MCF 10A (cell line): ENCODE data around the gene KIF19. TPM values are rescaled to one million over a fixed set of nuclear protein-coding genes. Genes with fewer than 3 reads are reported as not detected.

Experiments used
- BruUV-seq: library from RNA; stranded (reverse); fragments of 400-500 nt; replicated peaks from 2 replicates; lab custom pipeline; 2021; lab: Mats Ljungman, UMichigan
- CTCF ChIA-PET: fragments of 300-600 bp; sonication (Branson Sonifier 250); formaldehyde crosslinking; extraction: SDS; loops from one replicate; lab custom pipeline; 2021; ENCODE audit warnings: antibody characterized with exemption, inconsistent platforms; lab: Yijun Ruan, JAX
- POLR2A ChIA-PET: fragments of 300-600, 350-650 bp; sonication (Branson Sonifier 250); formaldehyde crosslinking; extraction: SDS; loops from one replicate; lab custom pipeline; 2020; ENCODE audit warnings: antibody characterized with exemption, inconsistent platforms; lab: Yijun Ruan, JAX
- DNase-seq: peaks from one replicate; pipeline ENCODE4 v3.0.0-alpha.2; 2018; ENCODE audit not compliant: unreplicated experiment
- H3K27ac Mint-ChIP-seq: one replicate; pipeline ENCODE4 v1.8.0; 2022; ENCODE audit warnings: mild to moderate bottlenecking, low read depth, mixed read lengths; ENCODE audit not compliant: unreplicated experiment
- H3K27me3 Mint-ChIP-seq: one replicate; pipeline ENCODE4 v1.8.0; 2022; ENCODE audit warnings: mixed read lengths; ENCODE audit not compliant: insufficient read depth, unreplicated experiment
- H3K36me3 Mint-ChIP-seq: one replicate; pipeline ENCODE4 v1.8.0; 2022; ENCODE audit warnings: mild to moderate bottlenecking, moderate library complexity, mixed read lengths; ENCODE audit not compliant: insufficient read depth, unreplicated experiment
- H3K4me1 Mint-ChIP-seq: one replicate; pipeline ENCODE4 v1.8.0; 2022; ENCODE audit warnings: mixed read lengths; ENCODE audit not compliant: insufficient read depth, unreplicated experiment
- H3K4me3 Mint-ChIP-seq: one replicate; pipeline ENCODE4 v1.8.0; 2022; ENCODE audit warnings: mild to moderate bottlenecking, moderate library complexity, mixed read lengths; ENCODE audit not compliant: unreplicated experiment
- H3K9me3 Mint-ChIP-seq: one replicate; pipeline ENCODE4 v1.8.0; 2022; ENCODE audit warnings: mixed read lengths; ENCODE audit not compliant: unreplicated experiment
- intact Hi-C: fragments of 100-400 bp; cut with micrococcal nuclease; formaldehyde crosslinking; loops from 2 replicates; pipeline ENCODE4 v1.14.1; 2022
- total RNA-seq: library from RNA; stranded (reverse); gene quantifications from 2 replicates; pipeline ENCODE4 v1.2.3, GENCODE V29; 2022
- TF ChIP-seq, protein P1 (sequence below): fragments of 200-600 bp; IDR thresholded peaks from one replicate; pipeline ENCODE4 v1.8.0; 2022; ENCODE audit warnings: antibody characterized with exemption, mild to moderate bottlenecking; ENCODE audit not compliant: unreplicated experiment

KIF19 gene
- total RNA-seq, 1 experiment from 2014 or later: not detected

DNA sequence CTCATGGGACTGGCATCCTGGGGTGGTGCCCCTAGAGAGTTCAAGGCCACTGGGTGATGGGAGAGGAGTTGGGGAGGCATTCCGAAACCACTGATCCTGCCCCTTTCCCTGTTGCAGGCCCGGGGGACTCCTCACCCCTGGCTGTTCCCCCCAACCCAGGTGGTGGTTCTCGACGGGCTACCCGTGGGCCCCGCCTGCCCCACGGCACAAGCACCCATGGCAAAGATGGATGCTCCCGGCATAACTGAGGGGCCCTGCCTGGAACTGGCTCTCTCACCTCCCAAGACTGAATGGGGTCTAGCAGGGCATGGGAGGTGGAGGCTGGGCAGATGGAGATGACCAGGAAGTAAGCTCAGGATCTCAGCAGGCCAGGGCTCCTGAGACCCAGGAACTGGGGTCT lies 29.0 kb downstream of the KIF19 start:
- DNase-seq: no peak
- no peak overlapping the region for H3K4me3 Mint-ChIP-seq
- no peak overlapping the region for H3K27ac Mint-ChIP-seq
- peaks cover 27% of the 10 kb centered on the region for H3K27me3 Mint-ChIP-seq
- ChIA-PET POLR2A (no interaction called here), CTCF (interaction anchor here (0.9 kb wide), 1 partner anchor 13 kb away, joined by 3 read pairs; no protein-coding TSS in a partner anchor)
- BruUV-seq: no TSS peak
- TF ChIP-seq, protein P1, sequence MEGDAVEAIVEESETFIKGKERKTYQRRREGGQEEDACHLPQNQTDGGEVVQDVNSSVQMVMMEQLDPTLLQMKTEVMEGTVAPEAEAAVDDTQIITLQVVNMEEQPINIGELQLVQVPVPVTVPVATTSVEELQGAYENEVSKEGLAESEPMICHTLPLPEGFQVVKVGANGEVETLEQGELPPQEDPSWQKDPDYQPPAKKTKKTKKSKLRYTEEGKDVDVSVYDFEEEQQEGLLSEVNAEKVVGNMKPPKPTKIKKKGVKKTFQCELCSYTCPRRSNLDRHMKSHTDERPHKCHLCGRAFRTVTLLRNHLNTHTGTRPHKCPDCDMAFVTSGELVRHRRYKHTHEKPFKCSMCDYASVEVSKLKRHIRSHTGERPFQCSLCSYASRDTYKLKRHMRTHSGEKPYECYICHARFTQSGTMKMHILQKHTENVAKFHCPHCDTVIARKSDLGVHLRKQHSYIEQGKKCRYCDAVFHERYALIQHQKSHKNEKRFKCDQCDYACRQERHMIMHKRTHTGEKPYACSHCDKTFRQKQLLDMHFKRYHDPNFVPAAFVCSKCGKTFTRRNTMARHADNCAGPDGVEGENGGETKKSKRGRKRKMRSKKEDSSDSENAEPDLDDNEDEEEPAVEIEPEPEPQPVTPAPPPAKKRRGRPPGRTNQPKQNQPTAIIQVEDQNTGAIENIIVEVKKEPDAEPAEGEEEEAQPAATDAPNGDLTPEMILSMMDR: no peak
- no peaks in the 10 kb centered on the region for H3K9me3 Mint-ChIP-seq
- H3K36me3 Mint-ChIP-seq: no peaks in the 10 kb centered on the region
- H3K4me1 Mint-ChIP-seq: no peaks in the 10 kb centered on the region
- intact Hi-C loops: no loop called here

DNA sequence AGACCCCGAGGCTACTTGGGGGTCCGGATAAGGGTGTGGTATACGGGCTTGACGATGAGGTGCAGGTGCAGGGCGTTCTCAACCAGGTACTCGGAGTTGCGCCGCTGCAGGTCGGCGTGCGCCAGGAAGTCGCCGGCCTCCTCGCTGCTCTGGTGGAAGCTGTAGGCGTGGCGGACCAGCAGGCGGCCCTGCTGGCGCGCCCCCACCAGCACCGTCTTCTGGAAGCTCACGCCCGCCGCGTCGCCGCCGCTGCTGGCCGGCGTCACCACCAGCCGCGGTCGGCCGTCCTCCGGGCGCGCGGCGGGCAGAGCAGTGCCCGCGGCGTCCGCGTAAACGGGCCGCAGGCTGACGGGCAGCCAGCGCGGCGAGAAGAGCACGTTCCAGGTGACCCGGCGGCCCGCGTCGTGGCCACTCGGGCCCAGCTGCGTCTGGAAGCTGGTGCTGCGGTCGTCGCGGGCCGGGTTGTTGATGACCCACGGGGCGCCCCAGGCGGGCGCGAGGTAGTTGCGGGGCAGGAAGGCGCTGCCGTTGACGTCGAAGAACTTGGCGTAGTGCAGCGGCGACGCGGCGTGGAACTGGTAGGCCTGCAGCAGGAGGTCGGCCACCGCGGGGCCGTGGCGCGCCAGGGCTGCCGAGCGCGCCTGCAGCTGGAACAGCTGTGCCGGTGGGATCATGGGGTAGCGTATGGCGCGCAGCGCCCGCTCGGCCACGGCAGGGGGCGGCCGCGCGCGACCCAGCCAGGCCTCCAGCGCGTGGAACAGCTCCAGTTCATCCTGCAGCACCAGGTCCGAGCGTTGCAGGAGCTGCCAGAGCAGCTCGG lies 30.8 kb downstream of the KIF19 start:
- Mint-ChIP-seq H3K9me3 (no peaks in the 10 kb centered on the region), H3K27me3 (peaks cover 40% of the 10 kb centered on the region), H3K4me3 (no peak overlapping the region), H3K36me3 (no peaks in the 10 kb centered on the region), H3K27ac (no peak overlapping the region), H3K4me1 (no peaks in the 10 kb centered on the region)
- intact Hi-C loops: no loop called here
- CTCF ChIA-PET: interaction anchor here (0.8 to 2.0 kb wide), 2 partner anchors 11 to 12 kb away, joined by 3 to 8 read pairs; no protein-coding TSS in a partner anchor
- TF ChIP-seq, protein P1: no peak
- no peak for DNase-seq
- no TSS peak for BruUV-seq
- POLR2A ChIA-PET: no interaction called here

DNA sequence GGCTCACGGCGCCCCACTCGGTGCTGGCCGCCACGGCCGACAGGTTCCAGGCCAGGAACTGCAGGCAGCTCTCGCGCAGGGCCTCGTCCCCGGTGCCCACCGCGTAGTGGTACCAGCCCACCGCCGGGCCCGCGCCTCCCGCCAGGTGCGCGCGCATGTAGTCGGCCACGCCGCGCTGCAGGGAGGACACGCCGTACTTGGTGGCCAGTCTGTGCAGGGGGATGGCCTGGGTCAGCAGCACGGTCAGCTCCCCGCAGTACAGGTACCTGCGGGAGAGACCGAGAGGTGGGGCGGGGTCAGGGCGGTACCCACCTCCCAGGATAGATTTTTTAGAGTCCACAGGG lies 31.4 kb downstream of the KIF19 start:
- BruUV-seq: no TSS peak
- TF ChIP-seq, protein P1: no peak
- Mint-ChIP-seq H3K4me3 (no peak overlapping the region), H3K27me3 (peaks cover 46% of the 10 kb centered on the region), H3K27ac (no peak overlapping the region), H3K36me3 (no peaks in the 10 kb centered on the region), H3K9me3 (no peaks in the 10 kb centered on the region), H3K4me1 (no peaks in the 10 kb centered on the region)
- POLR2A ChIA-PET: no interaction called here
- CTCF ChIA-PET: interaction anchor here (2.0 kb wide), 1 partner anchor 11 kb away, joined by 8 read pairs; no protein-coding TSS in a partner anchor
- intact Hi-C loops: no loop called here
- DNase-seq: no peak

DNA sequence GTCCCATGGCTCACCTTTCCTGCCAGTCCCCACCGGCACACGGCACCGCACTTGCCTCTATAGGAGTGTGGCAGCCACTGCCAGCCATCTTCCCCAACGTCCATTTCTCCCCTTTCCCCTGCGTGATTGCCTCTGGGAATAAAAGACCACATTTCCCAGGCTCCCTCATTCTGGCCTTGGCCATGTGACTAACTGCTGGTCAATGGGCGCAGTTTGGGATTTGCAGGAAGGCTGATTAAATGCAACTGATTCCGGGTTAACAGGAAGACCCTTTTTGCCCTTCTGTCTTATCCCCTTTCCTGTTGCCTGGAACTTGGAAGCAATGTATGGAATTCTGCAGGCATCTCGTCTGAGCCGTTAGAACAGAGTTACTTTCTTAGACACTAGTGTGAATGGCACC lies 32.7 kb downstream of the KIF19 start:
- TF ChIP-seq, protein P1: no peak
- Mint-ChIP-seq H3K4me3 (no peak overlapping the region), H3K4me1 (no peaks in the 10 kb centered on the region), H3K27me3 (peaks cover 40% of the 10 kb centered on the region), H3K9me3 (no peaks in the 10 kb centered on the region), H3K36me3 (no peaks in the 10 kb centered on the region), H3K27ac (no peak overlapping the region)
- ChIA-PET CTCF (interaction anchor here (0.9 to 2.0 kb wide), 3 partner anchors 9 to 96 kb away, joined by 3 to 8 read pairs (median 6); no protein-coding TSS in a partner anchor), POLR2A (no interaction called here)
- BruUV-seq: no TSS peak
- no peak for DNase-seq
- intact Hi-C loops: no loop called here
